Natural killer cell (primary cell): ENCODE measurements around the gene TRIM9. TPM values are rescaled to one million over a fixed set of nuclear protein-coding genes. Genes with fewer than 3 reads are reported as not detected.

Experiments
- ATAC-seq, 3 donors: fragments of 150-1000 bp in 2 of 3; fragments of 200-7000 bp in 1 of 3; cut with Tn5 transposase; 1 replicate in 1 of 3; 2 replicates in 2 of 3; pipeline ENCODE4 v1.10.0; 2021; ENCODE audit warnings: mild to moderate bottlenecking in 2 of 3, moderate library complexity in 2 of 3
- DNase-seq, 2 donors: peaks; one replicate each; pipeline versions ENCODE4 v3.0.0 to v3.0.0-alpha.2; 2013 to 2021; ENCODE audit warnings: mixed read lengths in 1 of 2
- H3K27ac ChIP-seq: one replicate; pipeline ENCODE4 v1.5.1; 2013; ENCODE audit warnings: mild to moderate bottlenecking, low read length
- H3K27me3 ChIP-seq: one replicate; pipeline ENCODE4 v1.6.1; 2013; ENCODE audit warnings: low read length; ENCODE audit not compliant: control insufficient read depth, insufficient read depth
- H3K36me3 ChIP-seq: one replicate; pipeline ENCODE4 v1.6.1; 2013; ENCODE audit warnings: low read length; ENCODE audit not compliant: control insufficient read depth, insufficient read depth
- H3K4me1 ChIP-seq: one replicate; pipeline ENCODE4 v1.6.1; 2013; ENCODE audit warnings: low read length; ENCODE audit not compliant: control insufficient read depth, insufficient read depth
- H3K4me3 ChIP-seq: one replicate; pipeline ENCODE4 v1.5.1; 2013; ENCODE audit warnings: low read length
- H3K9me3 ChIP-seq: one replicate; pipeline ENCODE4 v1.6.1; 2013; ENCODE audit warnings: low read length; ENCODE audit not compliant: control insufficient read depth, insufficient read depth
- H3K27ac Mint-ChIP-seq, 2 donors: one replicate each; pipeline ENCODE4 v1.8.0; 2022; ENCODE audit warnings: mild to moderate bottlenecking in 2 of 2, mixed read lengths in 2 of 2, moderate library complexity in 1 of 2
- H3K27me3 Mint-ChIP-seq, 2 donors: one replicate each; pipeline ENCODE4 v1.8.0; 2022; ENCODE audit warnings: low read depth in 2 of 2, mixed read lengths in 2 of 2
- H3K36me3 Mint-ChIP-seq: one replicate; pipeline ENCODE4 v1.8.0; 2022; ENCODE audit warnings: mixed read lengths
- H3K4me1 Mint-ChIP-seq, 2 donors: one replicate each; pipeline ENCODE4 v1.8.0; 2022; ENCODE audit warnings: mixed read lengths in 2 of 2
- H3K4me3 Mint-ChIP-seq: one replicate; pipeline ENCODE4 v1.8.0; 2022; ENCODE audit warnings: mild to moderate bottlenecking, moderate library complexity, mixed read lengths
- H3K9me3 Mint-ChIP-seq, 2 donors: one replicate each; pipeline ENCODE4 v1.8.0; 2022; ENCODE audit warnings: mixed read lengths in 2 of 2
- WGBS: methylation state at CpG from one replicate; pipeline ENCODE4 v1.1.7; 2013; ENCODE audit warnings: missing lambda C conversion rate; ENCODE audit not compliant: insufficient coverage; 5-methylcytosine and 5-hydroxymethylcytosine counted together
- intact Hi-C: fragments of 100-400 bp; cut with micrococcal nuclease; formaldehyde crosslinking; loops from one replicate; pipeline ENCODE4 v1.14.2; 2022
- total RNA-seq, 4 donors: library from RNA; stranded (reverse); fragments of 120-200 nt in 1 of 4; gene quantifications; one replicate each; pipeline versions ENCODE4 v1.2.3 to v1.2.4, GENCODE V29; 2013 to 2022
- TF ChIP-seq, protein P1 (sequence below): fragments of 200-600 bp; IDR thresholded peaks from one replicate; pipeline ENCODE4 v1.8.0; 2022; ENCODE audit warnings: antibody characterized with exemption

Gene TRIM9
- total RNA-seq, 3 donors from 2014 or later (not counting 1 experiment from before 2014, with no cell fraction given) = 0.25 to 0.40 (median 0.35) TPM

DNA sequence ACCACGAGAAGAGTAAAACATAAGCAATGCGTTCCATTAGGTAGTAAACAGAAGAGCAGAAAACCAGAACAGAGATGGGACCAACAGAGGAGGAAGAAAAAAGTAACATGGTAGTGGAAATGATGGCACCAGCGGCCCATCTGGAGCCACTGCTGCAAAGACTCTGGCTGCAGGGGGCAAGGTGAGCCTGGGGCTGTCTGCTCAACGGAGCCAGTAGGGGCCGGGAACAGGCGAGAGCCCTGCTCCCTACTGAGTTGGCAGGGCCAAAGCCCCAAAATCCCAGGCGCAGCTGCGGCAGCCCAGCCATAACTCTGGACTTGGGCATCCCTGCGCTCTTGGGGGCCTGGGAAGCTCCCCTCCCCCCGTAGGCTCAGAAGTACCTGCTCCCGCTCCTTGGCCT, 122.2 kb downstream of the TRIM9 start:
- WGBS = 94% methylated on average over 11 of the region's 11 CpGs
- Histone ChIP-seq H3K27me3 (no peaks in the 10 kb centered on the region), H3K9me3 (no peaks in the 10 kb centered on the region), H3K4me3 (no peak overlapping the region), H3K36me3 (no peaks in the 10 kb centered on the region), H3K4me1 (no peaks in the 10 kb centered on the region), H3K27ac (no peak overlapping the region)
- ATAC-seq (no peak), DNase-seq (no peak)
- H3K4me3 Mint-ChIP-seq = no peak overlapping the region
- no peaks in the 10 kb centered on the region for H3K4me1 Mint-ChIP-seq
- H3K36me3 Mint-ChIP-seq = no peaks in the 10 kb centered on the region
- no peaks in the 10 kb centered on the region for H3K9me3 Mint-ChIP-seq
- TF ChIP-seq, protein P1, sequence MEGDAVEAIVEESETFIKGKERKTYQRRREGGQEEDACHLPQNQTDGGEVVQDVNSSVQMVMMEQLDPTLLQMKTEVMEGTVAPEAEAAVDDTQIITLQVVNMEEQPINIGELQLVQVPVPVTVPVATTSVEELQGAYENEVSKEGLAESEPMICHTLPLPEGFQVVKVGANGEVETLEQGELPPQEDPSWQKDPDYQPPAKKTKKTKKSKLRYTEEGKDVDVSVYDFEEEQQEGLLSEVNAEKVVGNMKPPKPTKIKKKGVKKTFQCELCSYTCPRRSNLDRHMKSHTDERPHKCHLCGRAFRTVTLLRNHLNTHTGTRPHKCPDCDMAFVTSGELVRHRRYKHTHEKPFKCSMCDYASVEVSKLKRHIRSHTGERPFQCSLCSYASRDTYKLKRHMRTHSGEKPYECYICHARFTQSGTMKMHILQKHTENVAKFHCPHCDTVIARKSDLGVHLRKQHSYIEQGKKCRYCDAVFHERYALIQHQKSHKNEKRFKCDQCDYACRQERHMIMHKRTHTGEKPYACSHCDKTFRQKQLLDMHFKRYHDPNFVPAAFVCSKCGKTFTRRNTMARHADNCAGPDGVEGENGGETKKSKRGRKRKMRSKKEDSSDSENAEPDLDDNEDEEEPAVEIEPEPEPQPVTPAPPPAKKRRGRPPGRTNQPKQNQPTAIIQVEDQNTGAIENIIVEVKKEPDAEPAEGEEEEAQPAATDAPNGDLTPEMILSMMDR = no peak
- H3K27ac Mint-ChIP-seq = no peak overlapping the region
- H3K27me3 Mint-ChIP-seq = peaks cover 4 to 11% of the 10 kb centered on the region in 2 donors
- intact Hi-C loops = no loop called here

DNA sequence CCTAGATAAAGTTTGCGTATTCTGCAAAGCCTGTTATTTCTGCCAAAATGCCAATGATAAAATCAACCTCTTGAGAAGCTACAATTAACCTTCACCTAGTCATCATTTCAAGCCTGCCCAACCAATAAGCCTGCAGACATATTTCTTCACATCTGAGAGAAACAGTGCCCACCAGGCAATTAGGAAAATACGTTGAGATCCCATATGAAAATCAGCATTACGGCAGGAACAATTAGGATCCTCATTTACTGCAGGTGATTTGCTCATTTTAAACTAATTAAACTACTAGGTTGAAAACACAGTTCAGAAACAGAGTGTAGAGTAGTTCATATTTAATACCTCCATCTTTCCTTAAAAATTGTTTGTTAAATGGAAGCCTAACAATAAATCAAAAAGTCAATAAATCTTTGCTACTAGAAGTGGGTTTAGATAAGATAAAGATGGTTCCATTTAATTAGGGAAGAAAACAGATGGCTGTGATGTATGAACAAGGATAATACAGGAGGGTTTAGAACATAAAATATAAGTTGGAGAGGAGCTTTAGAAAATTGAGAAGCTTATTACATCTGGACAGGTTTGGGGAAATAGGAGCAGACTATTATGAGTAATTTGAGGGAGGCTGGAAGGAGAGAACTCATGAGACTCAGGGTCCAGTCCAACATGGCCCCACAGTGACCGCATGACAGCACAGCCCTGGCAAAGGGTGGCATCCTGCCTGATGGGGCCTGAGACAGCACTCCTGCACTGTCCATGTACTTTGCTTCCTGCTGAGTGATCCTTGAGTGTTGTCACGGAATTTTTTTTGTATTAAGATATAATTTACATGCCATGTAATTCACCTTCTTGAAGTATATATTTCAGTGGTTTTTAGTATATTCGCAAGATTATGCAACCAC, 123.8 kb downstream of the TRIM9 start:
- TF ChIP-seq, protein P1 = no peak
- H3K27me3 ChIP-seq = no peaks in the 10 kb centered on the region
- Mint-ChIP-seq H3K9me3 (no peaks in the 10 kb centered on the region), H3K27ac (no peak overlapping the region), H3K36me3 (no peaks in the 10 kb centered on the region), H3K4me1 (no peaks in the 10 kb centered on the region), H3K27me3 (peaks cover 4 to 6% of the 10 kb centered on the region in 2 donors), H3K4me3 (no peak overlapping the region)
- no peaks in the 10 kb centered on the region for H3K9me3 ChIP-seq
- H3K27ac ChIP-seq = no peak overlapping the region
- ATAC-seq (no peak), DNase-seq (no peak)
- intact Hi-C loops = no loop called here
- H3K4me3 ChIP-seq = no peak overlapping the region
- H3K36me3 ChIP-seq = no peaks in the 10 kb centered on the region
- WGBS = 89% methylated on average over 4 of the region's 6 CpGs
- H3K4me1 ChIP-seq = no peaks in the 10 kb centered on the region

DNA sequence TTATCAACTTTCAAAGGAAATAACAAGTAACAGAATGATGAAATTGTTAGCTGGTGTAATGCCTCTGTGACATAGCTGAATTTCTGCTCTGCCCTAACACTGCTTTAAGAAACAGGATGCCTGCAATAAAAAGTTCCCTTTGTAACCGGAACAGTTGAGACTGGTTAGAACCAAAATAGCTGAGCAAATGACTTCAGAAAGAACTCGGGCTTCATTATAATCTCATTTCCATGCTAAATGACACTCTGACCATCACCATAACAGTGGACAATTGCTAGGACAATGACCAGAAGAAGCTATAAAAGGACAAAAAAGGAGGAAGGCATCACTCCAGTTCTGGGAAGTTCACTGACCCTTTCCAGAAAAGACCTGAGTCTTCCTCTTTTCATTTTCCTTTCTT, 127.1 kb downstream of the TRIM9 start:
- TF ChIP-seq, protein P1 = no peak
- WGBS = 17% methylated on average over 2 of the region's 2 CpGs
- H3K36me3 ChIP-seq = no peaks in the 10 kb centered on the region
- H3K27me3 ChIP-seq = no peaks in the 10 kb centered on the region
- Mint-ChIP-seq H3K27ac (no peak overlapping the region), H3K4me3 (no peak overlapping the region), H3K9me3 (no peaks in the 10 kb centered on the region), H3K27me3 (peaks cover 7 to 14% of the 10 kb centered on the region in 2 donors), H3K4me1 (no peaks in the 10 kb centered on the region), H3K36me3 (no peaks in the 10 kb centered on the region)
- H3K27ac ChIP-seq = no peak overlapping the region
- ATAC-seq (no peak), DNase-seq (no peak)
- H3K9me3 ChIP-seq = no peaks in the 10 kb centered on the region
- H3K4me3 ChIP-seq = no peak overlapping the region
- no peaks in the 10 kb centered on the region for H3K4me1 ChIP-seq
- intact Hi-C loops = no loop called here
